Stimulated activated CD8-positive, alpha-beta memory T cell treated with anti-CD3 and anti-CD28 coated beads, Interleukin-2, amount 100 ng/mL, for 1 hour (primary cell): ENCODE data around the gene BICRAL.
"Not testable (repeated sequence)": the region's sequence is repeated elsewhere in the genome, so short reads cannot be mapped to it uniquely, and the experiment has no call there.

Experiments
- DNase-seq, 2 donors: peaks; one replicate each; pipeline ENCODE4 v3.0.0-alpha.2; 2020; ENCODE audit warnings: low read depth in 2 of 2

BICRAL gene

DNA sequence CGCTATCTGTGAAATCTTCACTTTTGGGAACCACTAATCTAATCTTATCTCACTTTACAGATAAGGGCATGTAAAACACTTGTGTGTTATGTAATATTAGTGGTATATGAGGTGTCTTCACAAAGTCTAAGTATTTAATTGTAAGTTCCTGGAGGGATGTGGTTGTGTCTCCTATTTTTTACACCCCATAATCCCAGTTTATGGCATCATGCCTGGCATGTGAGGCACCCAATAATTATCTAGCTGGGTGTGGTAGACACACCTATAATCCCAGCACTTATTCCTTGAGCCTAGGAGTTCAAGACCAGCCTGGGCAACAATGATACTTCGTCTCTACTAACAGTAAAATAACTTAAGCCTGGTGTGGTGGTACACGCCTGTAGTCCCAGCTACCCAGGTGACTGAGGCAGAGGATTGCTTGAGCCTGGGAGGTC lies 19.4 kb upstream of the BICRAL start:
- DNase-seq = no peak

DNA sequence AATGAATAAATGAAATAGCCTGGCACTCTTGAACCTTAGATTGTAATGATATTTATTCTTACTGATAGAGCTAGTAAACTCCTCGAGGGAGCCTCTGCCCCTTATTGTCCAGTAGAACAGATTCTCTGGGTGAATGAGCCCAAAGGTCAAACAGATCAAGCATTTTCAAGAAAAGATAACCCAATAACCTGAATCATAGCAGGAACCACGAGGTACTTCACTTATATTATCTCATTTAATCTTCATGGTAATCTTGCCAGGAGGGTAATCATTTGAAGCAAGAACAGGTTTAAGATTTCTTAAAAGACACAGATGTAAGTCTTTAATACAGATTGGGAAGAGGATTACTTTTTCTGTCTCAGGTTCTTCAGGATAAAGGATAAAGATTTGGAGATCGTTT lies 18.9 kb upstream of the BICRAL start:
- DNase-seq = no peak

DNA sequence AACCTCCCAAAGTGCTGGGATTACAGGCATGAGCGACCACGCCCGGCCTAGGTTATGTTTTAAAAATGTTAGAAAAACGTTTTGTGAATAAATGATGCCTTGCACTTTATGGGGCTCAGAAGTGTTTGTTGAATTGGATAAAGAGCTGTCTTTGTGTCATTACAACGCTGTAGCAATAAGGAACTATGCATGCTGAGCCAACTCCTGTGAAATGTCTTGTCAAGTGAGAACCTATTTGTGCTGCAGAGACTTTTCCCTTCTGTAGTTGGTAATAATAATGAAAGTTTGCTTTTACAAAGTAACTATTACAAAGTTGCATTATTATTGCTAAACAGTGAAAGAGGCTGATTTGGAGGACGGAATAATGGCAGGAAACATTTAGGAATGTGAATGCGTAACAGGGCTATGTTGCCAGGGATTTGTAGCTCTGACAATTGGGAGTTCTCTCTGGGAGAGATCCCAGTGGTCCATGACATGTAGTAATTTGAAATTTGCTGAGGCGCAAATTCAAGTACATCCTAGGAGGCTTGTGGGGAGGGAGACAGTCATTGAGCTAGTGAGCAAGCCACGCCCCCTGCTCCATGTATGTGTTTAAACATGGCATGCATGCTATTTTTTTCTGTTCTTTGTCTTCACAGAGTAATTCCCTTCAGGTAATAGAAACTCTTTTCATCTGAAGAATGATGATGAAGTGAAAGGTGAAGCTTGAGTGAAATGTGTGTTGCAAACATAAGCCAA lies 16.8 kb upstream of the BICRAL start:
- no peak for DNase-seq

DNA sequence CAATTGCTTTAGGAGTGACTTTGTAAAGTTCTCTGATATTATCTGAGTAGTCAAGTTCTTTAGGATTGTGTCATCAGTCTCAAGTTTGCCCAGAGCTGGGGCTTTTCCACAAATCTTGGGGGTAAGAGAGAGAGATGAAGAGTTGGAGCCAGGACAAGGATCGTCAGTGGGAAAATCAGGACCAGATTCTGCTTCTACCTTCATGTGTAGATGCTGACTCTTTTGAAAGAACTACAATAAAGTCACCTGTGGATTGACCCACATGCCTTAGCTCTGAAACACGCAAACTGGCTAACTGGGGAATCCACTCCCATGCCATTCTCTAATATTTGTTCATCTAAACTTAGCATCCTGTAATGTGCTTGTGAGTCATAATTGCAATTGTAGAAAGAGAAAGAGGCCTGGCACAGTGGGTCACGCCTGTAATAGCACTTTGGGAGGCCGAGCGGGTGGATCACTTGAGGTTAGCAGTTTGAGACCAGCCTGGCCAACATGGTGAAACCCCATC lies 15.6 kb upstream of the BICRAL start:
- DNase-seq = no peak

DNA sequence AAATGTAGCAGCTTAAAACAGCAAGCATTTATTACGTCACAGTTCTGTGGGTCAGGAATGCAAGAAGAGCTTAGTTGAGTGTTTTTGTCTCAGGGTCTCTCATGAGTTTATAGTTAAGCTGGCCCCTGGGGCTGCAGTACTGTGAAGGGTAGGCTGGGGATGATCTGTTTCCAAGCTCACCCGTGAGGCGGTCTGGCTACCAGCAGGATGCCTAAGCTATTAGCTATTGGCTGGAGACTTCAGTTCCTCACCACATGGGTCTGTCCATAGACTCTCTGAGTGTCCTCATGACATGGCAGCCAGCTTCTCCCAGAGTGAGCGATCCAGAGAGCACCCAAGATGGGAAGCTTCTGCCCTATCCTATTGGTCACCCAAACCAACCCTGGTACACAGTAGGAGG lies 12.8 kb upstream of the BICRAL start:
- DNase-seq = no peak

DNA sequence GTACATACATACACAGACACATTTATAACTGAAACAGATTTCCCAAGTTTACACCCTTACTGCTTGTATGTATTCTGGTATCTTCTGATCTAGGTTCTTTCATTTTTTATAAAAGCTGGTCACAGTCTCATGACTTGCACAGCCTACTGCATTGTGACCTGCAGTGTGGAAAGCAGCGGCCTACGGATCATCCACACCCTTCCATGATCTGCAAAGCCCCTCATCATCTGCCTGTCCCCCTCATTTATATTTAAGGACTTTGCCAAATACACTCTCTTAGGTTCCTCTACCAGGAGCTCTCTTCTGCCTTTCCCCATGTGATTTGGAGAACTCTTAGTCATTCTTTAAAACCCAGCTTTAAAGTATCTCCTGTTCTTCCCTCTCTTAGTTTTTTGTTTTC lies 12.0 kb upstream of the BICRAL start:
- DNase-seq = no peak

DNA sequence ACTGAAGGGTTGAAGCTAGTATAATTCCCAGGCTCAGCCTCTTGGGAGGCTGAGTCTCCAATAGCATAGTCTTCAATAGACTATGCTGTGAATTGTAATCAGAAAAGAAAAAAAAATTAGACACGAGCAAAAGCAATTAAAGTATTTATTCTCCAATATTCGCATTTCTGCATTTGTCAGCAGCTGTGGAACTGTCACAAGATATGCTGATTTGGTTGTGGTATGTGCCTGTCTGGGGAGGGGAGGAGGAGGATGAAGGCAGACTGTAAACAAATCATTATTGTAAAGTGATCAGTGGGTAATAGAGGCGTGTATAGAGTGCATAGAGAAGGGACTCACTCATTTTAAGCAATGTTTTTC lies 10.1 kb upstream of the BICRAL start:
- no peak for DNase-seq

DNA sequence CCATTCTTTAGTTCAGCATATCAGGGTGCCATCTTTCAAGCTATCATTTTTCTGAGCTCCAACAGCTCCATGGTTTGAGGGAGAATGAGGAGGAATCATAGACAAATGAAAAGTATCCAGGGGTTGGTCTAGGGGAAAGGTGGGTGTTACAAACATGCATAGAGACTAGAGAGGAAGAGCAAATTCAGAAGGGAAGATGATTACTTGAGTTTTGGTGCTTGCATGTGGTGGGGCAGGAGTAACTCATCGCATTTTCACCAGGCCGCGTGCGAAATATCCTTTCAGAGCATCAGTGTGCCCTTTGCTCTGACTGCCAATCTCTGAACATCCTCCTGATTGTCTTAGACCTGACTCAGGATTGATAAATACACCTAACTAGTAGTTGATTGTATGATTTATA lies 7.7 kb upstream of the BICRAL start:
- DNase-seq = no peak

DNA sequence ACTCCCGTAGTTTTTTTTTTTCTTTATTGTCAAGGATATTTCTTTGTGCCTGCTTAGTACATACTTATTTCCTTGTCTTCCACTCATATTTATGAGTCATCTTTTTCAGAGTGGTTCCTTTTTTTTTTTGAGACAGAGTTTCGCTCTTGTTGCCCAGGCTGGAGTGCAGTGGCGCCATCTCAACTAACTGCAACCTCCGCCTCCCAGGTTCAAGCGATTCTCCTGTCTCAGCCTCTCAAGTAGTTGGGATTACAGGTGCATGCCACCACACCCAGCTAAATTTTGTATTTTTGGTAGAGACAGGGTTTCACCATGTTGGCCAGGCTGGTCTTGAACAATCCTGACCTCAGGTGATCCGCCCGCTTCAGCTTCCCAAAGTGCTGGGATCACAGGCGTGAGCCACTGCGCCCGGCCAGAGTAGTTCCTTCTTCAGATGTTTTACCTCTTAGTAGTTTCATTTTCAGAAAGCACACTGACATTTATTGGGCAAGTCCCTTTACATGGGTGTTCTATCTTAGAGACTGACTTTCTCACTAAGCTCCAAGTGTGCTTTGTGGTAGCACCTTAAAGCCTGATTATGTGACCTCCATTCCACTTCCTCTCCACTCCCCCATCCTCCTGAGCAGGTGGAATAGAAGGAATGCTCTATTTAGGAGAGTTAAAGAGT lies 6.9 kb upstream of the BICRAL start:
- DNase-seq = not testable (repeated sequence)

DNA sequence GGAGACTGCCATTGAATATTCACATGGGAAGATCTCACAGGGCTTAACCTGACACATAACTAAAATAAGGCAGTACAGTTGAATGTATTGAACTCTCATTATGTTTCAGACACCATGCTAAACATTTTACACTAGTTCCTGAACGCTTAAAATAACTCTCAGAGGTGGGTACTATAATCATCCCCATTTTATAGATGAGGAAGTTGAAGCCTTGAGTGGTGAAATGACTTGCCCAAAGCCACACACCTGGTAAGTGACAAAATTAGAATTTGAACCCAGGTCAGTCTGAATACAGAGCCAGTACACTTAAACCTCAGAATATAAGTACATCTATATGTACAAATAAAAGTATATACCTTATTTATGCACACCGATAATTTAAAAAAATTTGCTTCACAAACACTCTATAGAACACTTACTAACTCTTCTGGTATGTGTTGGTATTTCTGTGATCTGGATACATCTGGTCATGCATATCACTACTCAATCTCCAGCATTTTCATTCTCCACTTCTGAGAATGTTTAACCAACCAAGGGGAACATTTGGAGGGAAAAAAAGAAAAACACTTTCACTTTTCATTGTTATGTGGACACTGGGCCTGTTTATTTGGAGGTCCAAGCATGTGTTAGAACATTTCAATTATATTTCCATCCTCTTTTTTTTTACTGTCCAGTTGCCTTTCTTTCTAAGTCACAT lies 4.6 kb upstream of the BICRAL start:
- DNase-seq = no peak

DNA sequence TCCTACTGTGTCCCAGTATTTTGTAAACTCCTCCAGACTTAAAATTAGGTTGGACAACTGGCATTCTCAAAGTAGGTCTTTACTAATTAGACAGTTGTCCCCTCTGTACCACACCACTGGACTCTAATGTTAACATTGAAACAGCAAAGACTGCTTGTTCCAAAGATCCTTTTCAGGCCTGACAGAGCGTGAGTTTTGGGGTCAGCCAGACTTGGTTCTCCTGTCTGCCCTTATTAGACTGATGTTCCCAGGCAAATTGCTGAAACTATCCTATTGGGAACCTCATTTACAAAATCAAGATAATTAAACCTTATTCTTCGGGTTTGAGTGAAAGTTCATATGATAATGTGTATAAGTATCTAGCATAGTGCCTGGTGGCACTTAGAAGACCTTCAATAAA lies 3.7 kb upstream of the BICRAL start:
- DNase-seq = no peak

DNA sequence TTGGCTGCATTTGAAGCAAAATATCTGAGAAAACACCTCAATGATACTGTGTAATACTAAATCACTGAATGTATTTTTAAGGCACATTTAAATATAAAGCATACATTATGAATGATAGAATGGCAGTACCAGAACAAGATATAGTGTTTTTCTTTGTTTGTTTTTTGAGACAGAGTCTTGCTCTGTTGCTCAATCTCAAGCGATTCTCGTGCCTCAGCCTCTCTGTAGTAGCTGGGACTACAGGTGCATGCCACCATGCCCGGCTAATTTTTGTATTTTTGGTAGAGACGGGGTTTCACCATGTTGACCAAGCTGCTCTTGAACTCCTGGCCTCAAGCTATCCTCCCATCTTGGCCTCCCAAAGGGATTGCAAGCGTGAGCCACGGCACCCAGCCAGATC lies 2.3 kb upstream of the BICRAL start:
- no peak for DNase-seq

DNA sequence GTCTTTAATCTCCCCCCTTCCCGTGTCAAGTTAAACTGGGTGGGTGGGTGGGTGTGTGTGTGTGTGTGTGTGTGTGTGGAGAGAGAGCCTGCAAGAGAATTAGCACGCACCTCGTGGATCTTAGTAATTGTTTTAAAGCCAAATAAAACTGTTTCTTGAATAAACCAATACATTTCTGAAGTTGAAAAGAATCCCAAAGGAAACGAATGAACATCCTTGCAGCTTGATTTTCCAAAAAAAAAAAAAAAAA lies 381 bp upstream of the BICRAL start:
- DNase-seq = no peak

DNA sequence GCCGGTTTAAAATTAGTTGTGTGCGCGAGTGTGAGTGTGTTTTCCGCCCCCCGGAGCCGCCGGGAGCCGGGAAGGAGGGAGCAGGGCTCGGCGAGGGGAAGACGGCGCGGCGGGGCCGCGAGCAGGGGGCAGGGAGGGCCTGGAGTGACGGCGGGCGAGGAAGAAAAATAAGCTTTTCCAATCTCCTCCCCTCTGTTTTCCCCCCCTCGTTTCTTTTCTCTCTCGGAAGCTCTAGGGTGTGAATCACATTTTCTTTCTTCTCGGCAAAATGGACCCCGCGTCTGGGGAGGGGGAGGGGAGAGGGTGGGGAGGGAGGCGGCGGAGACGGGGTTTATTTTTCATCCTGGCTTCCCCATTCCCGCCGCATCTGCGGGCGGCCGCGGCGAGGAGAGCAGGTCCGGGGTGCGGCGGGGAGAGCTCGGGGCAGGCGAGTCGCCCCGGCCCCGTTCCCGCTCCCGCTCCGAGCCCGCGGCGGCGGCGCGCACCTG lies 881 bp downstream of the BICRAL start:
- DNase-seq = peak; percentile 50 to 71

DNA sequence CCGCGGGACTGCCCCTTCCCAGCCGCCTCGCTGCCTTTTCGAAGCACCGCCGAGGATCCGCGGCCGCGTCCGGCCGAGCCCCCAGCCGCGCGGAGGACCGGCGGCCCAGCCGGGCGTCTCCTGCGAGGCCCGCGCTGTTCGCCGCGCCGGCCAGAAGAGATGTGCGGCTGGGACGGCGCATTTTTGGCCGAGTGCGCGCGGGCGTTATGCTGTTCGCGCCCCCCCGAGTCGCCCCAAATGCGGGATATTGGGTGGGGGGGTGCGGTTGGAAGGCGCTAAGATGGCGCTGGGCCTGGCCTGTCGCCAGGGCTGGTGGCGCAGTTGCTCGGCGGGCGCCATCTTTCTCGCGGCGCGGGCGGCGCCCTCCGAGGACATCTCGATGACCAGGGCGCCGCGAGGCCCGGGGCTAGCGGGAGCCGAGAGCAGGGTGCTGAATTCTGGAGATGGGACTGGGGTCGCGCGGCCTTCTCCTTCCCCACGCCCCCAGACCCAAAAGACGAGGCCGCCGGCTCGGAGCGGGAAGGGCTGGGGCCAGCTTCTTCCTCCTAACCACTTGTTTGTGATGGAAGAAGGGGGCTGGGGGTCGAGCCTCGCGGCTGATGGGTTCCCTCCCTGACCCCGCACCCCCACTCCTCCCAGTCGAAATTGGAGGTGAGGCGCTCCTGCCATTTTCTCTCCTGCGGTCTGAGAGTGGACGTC lies 1.5 kb downstream of the BICRAL start:
- DNase-seq = peak; percentile 44 to 61

DNA sequence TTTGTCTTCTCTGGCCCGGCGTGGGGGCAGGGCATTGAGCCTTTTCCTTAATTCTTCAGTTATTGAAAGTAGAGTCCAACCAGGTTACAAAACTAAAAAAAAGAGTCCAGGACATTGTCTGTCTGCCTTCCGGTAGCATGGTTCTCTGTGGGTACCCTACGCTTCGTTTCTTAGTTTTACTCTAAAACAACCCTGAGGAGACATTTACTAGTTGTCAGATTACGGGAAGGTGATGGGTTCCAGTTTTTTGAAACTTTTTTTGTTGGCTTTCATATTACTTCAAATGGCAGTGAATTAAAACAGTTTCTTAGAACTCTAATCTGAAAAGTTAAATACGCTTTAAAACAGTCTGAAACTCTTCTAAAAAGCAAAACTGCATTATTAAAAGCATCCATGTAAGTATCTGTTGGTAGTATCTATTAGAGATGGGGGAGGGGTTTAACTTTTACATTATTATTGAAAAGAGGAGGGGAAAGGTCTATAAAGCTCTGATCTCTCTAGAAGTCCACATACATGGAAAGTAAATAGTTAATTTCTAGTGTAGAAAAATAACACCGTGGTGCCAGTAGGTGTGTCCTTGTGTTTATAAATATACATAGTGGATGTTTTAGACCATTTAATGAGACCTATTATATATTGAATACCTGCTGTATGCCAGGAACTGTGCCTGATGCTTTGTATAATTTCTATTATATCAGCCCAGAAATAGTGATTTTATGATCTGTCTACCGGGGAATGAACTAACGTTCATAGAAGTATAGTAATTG lies 2.2 kb downstream of the BICRAL start:
- no peak for DNase-seq

DNA sequence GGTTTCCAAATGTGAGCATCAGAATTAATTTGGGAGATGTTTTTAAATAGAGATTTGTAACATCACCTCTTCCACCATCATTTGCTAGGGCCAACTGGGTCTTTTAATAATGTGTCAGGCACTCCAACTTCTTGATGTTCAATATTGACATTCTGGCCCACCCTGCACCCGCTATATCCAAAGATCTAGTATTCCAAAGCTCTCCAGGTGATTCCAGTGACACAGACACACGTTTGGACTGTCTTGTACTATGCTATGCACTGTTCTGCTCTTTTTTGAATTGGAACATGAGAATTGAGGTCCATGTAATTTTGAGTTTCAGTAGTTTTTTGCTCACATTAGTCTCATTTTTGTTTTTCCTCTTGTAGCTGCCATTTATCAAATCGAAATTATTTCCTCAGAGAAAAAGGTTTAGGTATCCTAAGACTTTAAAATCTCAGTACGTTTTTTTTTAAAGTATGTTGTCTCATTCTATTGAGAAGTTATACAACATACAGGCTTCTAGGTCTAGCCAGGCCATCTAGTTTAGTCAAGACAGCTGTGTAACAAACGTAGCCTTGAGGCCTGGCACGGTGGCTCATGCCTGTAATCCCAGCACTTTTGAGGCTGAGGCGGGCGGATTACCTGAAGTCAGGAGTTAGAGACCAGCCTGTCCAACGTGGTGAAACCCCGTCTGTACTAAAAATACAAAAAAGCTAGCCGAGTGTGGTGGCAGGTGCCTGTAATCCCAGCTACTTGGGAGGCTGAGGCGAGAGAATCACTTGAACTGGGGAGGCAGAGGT lies 3.1 kb downstream of the BICRAL start:
- DNase-seq = no peak

DNA sequence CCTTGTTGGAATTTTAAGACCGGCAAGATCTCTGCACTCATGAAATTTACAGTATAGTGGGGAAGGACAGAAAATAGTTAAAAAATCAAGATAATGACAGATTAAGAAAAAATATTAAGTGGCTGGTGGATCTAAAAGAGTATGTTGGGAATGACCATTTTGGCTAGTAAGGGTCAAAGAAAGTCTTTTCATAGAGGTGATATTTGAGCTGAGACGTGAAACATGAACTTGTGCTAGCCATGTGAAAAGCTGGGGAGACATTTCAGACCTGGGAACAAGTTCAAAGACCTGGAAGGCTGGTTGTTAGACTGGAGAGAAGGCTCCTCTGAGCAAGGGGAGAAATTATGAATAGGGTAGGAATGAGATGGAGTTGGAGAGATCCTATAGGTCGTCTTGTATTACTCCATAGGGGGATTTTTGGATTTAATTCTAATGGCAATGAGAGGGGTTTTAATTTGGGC lies 4.7 kb downstream of the BICRAL start:
- no peak for DNase-seq

DNA sequence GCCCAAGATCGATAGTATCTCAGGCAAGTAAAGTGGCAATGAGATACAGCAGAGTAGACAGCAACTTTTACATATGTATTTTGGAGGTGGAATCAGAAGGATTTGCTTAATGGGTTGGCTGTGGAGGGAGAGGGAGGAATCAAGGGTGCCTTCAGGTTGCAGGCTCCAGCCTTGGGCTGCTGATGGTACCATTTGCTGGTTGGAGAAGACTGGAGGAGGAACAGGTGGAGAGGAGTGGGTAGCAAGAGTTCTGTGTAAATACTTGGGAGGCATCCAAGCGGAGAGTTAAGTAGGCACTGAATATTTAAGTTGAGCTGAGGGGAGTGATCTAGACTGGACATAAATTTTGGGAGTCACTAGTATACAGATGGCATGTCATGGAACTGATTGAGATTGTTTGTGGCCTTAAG lies 5.2 kb downstream of the BICRAL start:
- no peak for DNase-seq

DNA sequence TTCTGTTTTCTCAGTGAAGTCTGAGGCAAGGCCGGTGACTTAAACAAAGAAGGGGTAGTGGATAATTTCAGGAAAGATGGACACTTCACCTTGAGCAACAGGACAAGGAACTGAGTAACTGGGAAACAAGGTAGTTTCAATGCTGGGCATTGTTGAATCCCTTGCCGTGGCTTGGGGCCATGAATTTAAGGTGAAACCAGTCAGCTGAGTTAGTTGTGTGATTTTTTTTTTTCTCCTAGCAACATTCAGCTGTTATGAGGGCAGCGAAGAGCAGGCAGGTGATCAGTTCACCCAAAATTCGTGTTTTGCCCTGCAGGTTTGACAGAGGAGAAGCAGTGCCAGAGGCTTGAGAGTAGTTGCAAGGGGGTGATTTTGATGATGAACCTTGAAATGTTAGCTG lies 6.8 kb downstream of the BICRAL start:
- no peak for DNase-seq
